AG09309 (cell line): ENCODE data around the gene MARK3.

Source experiments
- DNase-seq: peaks from one replicate; pipeline ENCODE4 v3.0.0-alpha.2; 2010; ENCODE audit warnings: low read depth
- H3K4me3 ChIP-seq: 2 replicates; pipeline ENCODE4 v1.5.1; 2011; ENCODE audit warnings: mild to moderate bottlenecking, low read depth, low read length, moderate library complexity; ENCODE audit not compliant: control insufficient read depth
- TF ChIP-seq, protein P1 (sequence below): IDR thresholded peaks from 2 replicates; pipeline ENCODE4 v1.5.1; 2011; ENCODE audit warnings: mild to moderate bottlenecking, low read depth, low read length, inconsistent platforms; ENCODE audit not compliant: insufficient read depth, control insufficient read depth; ENCODE audit errors: missing control alignments

The MARK3 gene

GRCh38 chr14:103445806-103446205, 60.6 kb downstream of the MARK3 start:
- no peak for DNase-seq
- TF ChIP-seq, protein P1, sequence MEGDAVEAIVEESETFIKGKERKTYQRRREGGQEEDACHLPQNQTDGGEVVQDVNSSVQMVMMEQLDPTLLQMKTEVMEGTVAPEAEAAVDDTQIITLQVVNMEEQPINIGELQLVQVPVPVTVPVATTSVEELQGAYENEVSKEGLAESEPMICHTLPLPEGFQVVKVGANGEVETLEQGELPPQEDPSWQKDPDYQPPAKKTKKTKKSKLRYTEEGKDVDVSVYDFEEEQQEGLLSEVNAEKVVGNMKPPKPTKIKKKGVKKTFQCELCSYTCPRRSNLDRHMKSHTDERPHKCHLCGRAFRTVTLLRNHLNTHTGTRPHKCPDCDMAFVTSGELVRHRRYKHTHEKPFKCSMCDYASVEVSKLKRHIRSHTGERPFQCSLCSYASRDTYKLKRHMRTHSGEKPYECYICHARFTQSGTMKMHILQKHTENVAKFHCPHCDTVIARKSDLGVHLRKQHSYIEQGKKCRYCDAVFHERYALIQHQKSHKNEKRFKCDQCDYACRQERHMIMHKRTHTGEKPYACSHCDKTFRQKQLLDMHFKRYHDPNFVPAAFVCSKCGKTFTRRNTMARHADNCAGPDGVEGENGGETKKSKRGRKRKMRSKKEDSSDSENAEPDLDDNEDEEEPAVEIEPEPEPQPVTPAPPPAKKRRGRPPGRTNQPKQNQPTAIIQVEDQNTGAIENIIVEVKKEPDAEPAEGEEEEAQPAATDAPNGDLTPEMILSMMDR, result no peak
- no peak overlapping the region for H3K4me3 ChIP-seq

- no peak for DNase-seq
- TF ChIP-seq, protein P1, result no peak
- H3K4me3 ChIP-seq, result no peak overlapping the region
Measured at GRCh38 chr14:103448097-103448496, 62.9 kb downstream of the MARK3 start.

- H3K4me3 ChIP-seq, result no peak overlapping the region
- TF ChIP-seq, protein P1, result no peak
- no peak for DNase-seq
Measured at GRCh38 chr14:103449634-103450161, 64.5 kb downstream of the MARK3 start.

GRCh38 chr14:103450416-103450815, 65.2 kb downstream of the MARK3 start:
- no peak overlapping the region for H3K4me3 ChIP-seq
- TF ChIP-seq, protein P1, result no peak
- no peak for DNase-seq

GRCh38 chr14:103451401-103451800, 66.2 kb downstream of the MARK3 start:
- H3K4me3 ChIP-seq, result no peak overlapping the region
- TF ChIP-seq, protein P1, result no peak
- no peak for DNase-seq

- no peak for DNase-seq
- TF ChIP-seq, protein P1, result no peak
- no peak overlapping the region for H3K4me3 ChIP-seq
Measured at GRCh38 chr14:103453791-103454190, 68.6 kb downstream of the MARK3 start.

DNA sequence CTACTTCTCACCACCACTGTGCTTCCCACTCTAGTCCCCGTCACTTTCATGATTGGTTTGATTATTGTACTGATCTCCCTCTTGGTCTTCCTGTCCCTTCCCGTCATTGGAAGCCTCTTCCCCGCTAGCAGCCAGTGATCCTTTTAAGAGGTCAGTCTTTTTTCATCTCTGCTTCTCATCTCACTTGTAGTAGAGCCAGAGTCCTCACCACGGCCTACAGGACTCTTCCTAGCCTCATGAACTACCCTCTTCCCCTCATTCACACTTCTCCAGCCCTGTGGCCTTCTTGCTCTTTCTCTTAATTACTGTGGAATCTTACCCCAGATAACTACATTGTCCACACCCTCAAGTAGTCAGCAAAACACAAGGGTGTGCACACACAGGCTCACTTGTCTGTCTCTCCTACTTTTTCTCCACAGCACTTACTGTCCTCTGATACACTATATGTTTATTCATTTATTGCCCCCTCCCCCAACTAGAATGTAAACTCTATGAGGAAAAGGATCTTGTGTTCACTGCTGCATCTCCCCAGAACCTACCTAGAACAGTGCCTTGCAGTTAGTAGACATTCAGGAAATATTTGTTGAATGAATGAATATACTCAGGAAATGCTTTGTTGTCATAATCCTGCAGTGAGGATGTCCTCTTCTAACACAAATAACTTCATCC, 71.1 kb downstream of the MARK3 start:
- TF ChIP-seq, protein P1, result no peak
- H3K4me3 ChIP-seq, result no peak overlapping the region
- no peak for DNase-seq
